Dermis microvascular lymphatic vessel endothelial cell (primary cell): ENCODE results near the gene CYP51A1. TPM values are rescaled to one million over a fixed set of nuclear protein-coding genes. Genes with fewer than 3 reads are reported as not detected.

ENCODE experiments used
- total RNA-seq: library from RNA; depleted of rRNA; stranded (reverse); fragments of >200 nt; gene quantifications from 2 replicates; pipeline ENCODE4 v1.2.1, GENCODE V29; 2014

The CYP51A1 gene
- total RNA-seq, 1 donor from 2014 or later, result 174 TPM

Other genes starting within 250 kb of the CYP51A1 start
- gene AKAP9, start 193.6 kb downstream of the CYP51A1 start, total RNA-seq, result 25.2 and 25.9 TPM in 2 replicates
- gene LRRD1, start 44.7 kb upstream of the CYP51A1 start, total RNA-seq, result under 0.01 TPM in 2 replicates
- gene KRIT1, start 111.4 kb upstream of the CYP51A1 start, total RNA-seq, result 26.8 and 30.6 TPM in 2 replicates
- 24.5 and 24.6 TPM in 2 replicates for gene ANKIB1, start 111.5 kb upstream of the CYP51A1 start, total RNA-seq